Fibroblast of skin of scalp (primary cell): Measurements from ENCODE around the gene SINHCAF.

Experiments
- DNase-seq: peaks from one replicate; pipeline ENCODE4 v3.0.0-alpha.2; 2013

SINHCAF gene

GRCh38 chr12:31331242-31331641 lies 5.3 kb upstream of the SINHCAF start:
- DNase-seq: no peak

- peak; percentile 8 for DNase-seq
Observed at GRCh38 chr12:31326736-31327659, 1.0 kb upstream of the SINHCAF start.

GRCh38 chr12:31325524-31325875 lies 450 bp downstream of the SINHCAF start:
- no peak for DNase-seq

GRCh38 chr12:31324845-31325523 lies 966 bp downstream of the SINHCAF start:
- DNase-seq: peak; percentile 52

- DNase-seq: peak; percentile 77
Observed at GRCh38 chr12:31324116-31324844, 1.7 kb downstream of the SINHCAF start.

- DNase-seq: no peak
Observed at GRCh38 chr12:31323391-31324115, 2.4 kb downstream of the SINHCAF start.

GRCh38 chr12:31322801-31323207 lies 3.1 kb downstream of the SINHCAF start:
- DNase-seq: peak; percentile 36

- peak; percentile 17 for DNase-seq
Observed at GRCh38 chr12:31321897-31322228, 4.1 kb downstream of the SINHCAF start.

- no peak for DNase-seq
Observed at GRCh38 chr12:31321186-31321896, 4.6 kb downstream of the SINHCAF start.

GRCh38 chr12:31318657-31319269 lies 7.2 kb downstream of the SINHCAF start:
- no peak for DNase-seq

GRCh38 chr12:31317471-31318395 lies 8.2 kb downstream of the SINHCAF start:
- no peak for DNase-seq

GRCh38 chr12:31316891-31317290 lies 9.1 kb downstream of the SINHCAF start:
- DNase-seq: no peak

- DNase-seq: no peak
Observed at GRCh38 chr12:31315784-31316465, 10.0 kb downstream of the SINHCAF start.

GRCh38 chr12:31315044-31315715 lies 10.8 kb downstream of the SINHCAF start:
- DNase-seq: no peak

- no peak for DNase-seq
Observed at GRCh38 chr12:31312431-31312830, 13.5 kb downstream of the SINHCAF start.

- DNase-seq: no peak
Observed at GRCh38 chr12:31311634-31312258, 14.2 kb downstream of the SINHCAF start.

- DNase-seq: no peak
Observed at GRCh38 chr12:31310488-31310887, 15.5 kb downstream of the SINHCAF start.

- no peak for DNase-seq
Observed at GRCh38 chr12:31309279-31309678, 16.7 kb downstream of the SINHCAF start.

GRCh38 chr12:31308116-31308515 lies 17.8 kb downstream of the SINHCAF start:
- no peak for DNase-seq
